ENCODE results near the gene CXCL3.

Gene CXCL3

DNA sequence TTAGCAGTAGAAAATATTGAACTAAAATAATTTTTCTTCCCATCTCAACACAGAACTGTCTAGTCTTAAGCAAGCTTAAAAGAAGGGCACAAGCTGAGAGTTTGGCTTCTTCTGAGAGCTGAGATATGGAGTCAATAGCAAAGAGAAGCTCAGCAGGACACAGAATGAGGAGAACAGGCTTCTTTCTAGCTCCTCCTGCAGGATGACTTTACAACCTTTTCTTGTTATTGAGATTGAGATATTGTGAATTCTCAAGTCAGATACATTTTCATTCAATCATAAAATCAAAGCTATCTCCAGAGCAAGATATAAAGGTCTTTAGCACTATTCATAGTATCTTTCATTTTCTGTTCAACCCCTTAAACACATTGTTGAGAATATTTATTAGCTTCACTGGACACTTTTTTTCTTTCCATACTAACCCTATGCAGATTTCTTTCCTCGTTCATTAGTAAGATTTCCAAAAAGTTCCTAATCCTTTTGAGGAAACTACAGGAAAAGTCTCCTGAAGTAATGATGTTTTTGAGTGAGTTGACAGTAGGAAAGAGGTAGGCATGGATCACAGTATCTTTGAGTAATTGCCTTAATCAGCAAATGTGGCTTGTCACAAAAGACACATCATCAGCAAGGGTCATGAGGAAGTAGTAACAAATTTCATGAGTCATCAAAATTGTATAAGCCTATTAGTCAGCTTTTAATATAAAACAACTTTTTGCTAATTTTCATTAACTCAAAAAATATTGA lies 17.8 kb upstream of the CXCL3 start:
- Histone ChIP-seq H3K27ac (ENCODE audit: low read depth, low read length) (no peak overlapping the region), H3K4me3 (ENCODE audit: low read depth in 1 of 2, low read length in 2 of 2) (no peak overlapping the region)

DNA sequence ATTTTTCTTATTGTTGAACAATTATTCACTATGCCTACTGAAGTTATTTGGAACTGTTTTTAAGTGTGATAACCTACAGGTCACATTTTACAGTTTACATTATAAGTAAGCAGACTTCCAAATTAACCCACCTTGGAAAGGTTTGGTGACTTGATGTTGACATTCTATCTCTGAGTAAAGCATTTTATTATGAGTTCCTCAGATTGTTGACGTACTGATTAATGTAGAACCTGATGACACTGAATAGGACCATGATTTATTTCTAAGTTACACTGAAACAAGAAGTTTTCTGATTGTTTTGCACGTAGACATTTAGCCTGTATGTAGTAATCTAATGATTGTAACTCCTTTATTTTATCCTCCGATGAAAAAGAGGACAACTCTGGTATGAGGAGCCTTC lies 17.0 kb upstream of the CXCL3 start:
- Histone ChIP-seq H3K36me3 (ENCODE audit: control insufficient read depth in 1 of 2, insufficient read depth in 2 of 2, low read length in 2 of 2) (no peaks in the 10 kb centered on the region), H3K9me3 (ENCODE audit: control insufficient read depth in 1 of 2, low read length in 2 of 2) (no peaks in the 10 kb centered on the region), H3K27me3 (ENCODE audit: control insufficient read depth in 1 of 2, insufficient read depth in 2 of 2, low read length in 2 of 2) (no peaks in the 10 kb centered on the region), H3K9ac (ENCODE audit: low read depth in 1 of 2, low read length in 2 of 2) (no peak overlapping the region), H3K4me1 (ENCODE audit: control insufficient read depth in 1 of 2, insufficient read depth in 2 of 2, low read length in 2 of 2) (no peaks in the 10 kb centered on the region), H3K27ac (ENCODE audit: low read depth, low read length) (no peak overlapping the region), H3K4me3 (ENCODE audit: low read depth in 1 of 2, low read length in 2 of 2) (no peak overlapping the region)

More for the DNA sequence above, 17.8 kb upstream of the CXCL3 start:
- Histone ChIP-seq H3K36me3 (ENCODE audit: control insufficient read depth in 1 of 2, insufficient read depth in 2 of 2, low read length in 2 of 2) (no peaks in the 10 kb centered on the region), H3K4me1 (ENCODE audit: control insufficient read depth in 1 of 2, insufficient read depth in 2 of 2, low read length in 2 of 2) (no peaks in the 10 kb centered on the region), H3K9ac (ENCODE audit: low read depth in 1 of 2, low read length in 2 of 2) (no peak overlapping the region), H3K9me3 (ENCODE audit: control insufficient read depth in 1 of 2, low read length in 2 of 2) (no peaks in the 10 kb centered on the region), H3K27me3 (ENCODE audit: control insufficient read depth in 1 of 2, insufficient read depth in 2 of 2, low read length in 2 of 2) (no peaks in the 10 kb centered on the region)

DNA sequence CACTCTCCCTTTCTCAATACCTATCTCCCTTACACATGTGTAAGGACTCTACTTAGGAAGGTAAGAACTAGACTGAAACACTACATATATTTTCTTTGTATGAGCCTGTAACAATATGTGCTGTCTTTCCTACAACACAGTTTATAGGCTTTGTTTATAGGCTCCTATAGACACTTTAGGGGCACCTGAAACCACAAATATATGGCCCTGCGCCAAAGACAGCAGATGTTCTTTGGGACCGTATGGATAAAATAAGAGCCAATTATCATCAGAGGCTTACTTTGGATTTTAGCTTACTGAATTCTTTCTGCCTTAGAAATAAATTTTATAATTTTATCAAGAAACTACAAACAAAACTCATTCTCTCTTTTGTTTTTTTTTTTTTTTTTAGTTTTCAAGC lies 16.6 kb upstream of the CXCL3 start:
- no peaks in the 10 kb centered on the region for H3K9me3 ChIP-seq (ENCODE audit: control insufficient read depth in 1 of 2, low read length in 2 of 2)
- H3K9ac ChIP-seq (ENCODE audit: low read depth in 1 of 2, low read length in 2 of 2), result no peak overlapping the region
- H3K27ac ChIP-seq (ENCODE audit: low read depth, low read length), result no peak overlapping the region
- H3K4me3 ChIP-seq (ENCODE audit: low read depth in 1 of 2, low read length in 2 of 2), result no peak overlapping the region
- H3K36me3 ChIP-seq (ENCODE audit: control insufficient read depth in 1 of 2, insufficient read depth in 2 of 2, low read length in 2 of 2), result no peaks in the 10 kb centered on the region
- H3K4me1 ChIP-seq (ENCODE audit: control insufficient read depth in 1 of 2, insufficient read depth in 2 of 2, low read length in 2 of 2), result no peaks in the 10 kb centered on the region
- no peaks in the 10 kb centered on the region for H3K27me3 ChIP-seq (ENCODE audit: control insufficient read depth in 1 of 2, insufficient read depth in 2 of 2, low read length in 2 of 2)

DNA sequence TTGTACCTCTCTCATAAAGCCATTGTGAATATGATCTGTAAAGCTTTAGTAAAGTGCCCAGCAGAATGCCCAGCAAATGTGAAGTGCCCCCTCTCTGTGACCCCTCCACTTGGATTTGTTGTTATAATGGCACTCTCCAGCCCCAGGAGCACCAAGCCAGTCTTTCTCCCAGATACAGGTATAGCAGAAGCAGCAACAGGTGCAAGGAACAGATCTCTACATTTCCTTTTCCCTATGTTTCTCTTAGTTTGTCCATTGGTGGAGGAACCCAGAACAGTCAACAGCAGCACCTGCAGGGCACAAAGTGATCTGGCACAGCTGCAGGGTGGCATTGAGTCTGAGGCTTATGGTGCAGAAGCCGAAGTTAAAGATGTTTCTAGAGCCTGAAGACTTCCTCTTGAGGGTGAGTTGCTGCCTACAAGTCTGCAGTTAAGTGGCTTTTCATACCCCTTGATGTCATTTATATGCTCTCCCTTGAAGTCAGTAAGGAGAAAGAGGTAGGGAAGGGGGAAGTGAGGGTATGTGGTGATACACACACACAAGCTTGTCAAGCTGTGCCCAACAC lies 16.1 kb upstream of the CXCL3 start:
- H3K4me1 ChIP-seq (ENCODE audit: control insufficient read depth in 1 of 2, insufficient read depth in 2 of 2, low read length in 2 of 2), result no peaks in the 10 kb centered on the region
- no peaks in the 10 kb centered on the region for H3K9me3 ChIP-seq (ENCODE audit: control insufficient read depth in 1 of 2, low read length in 2 of 2)
- H3K27me3 ChIP-seq (ENCODE audit: control insufficient read depth in 1 of 2, insufficient read depth in 2 of 2, low read length in 2 of 2), result no peaks in the 10 kb centered on the region
- no peaks in the 10 kb centered on the region for H3K36me3 ChIP-seq (ENCODE audit: control insufficient read depth in 1 of 2, insufficient read depth in 2 of 2, low read length in 2 of 2)
- no peak overlapping the region for H3K27ac ChIP-seq (ENCODE audit: low read depth, low read length)
- H3K9ac ChIP-seq (ENCODE audit: low read depth in 1 of 2, low read length in 2 of 2), result no peak overlapping the region
- no peak overlapping the region for H3K4me3 ChIP-seq (ENCODE audit: low read depth in 1 of 2, low read length in 2 of 2)

DNA sequence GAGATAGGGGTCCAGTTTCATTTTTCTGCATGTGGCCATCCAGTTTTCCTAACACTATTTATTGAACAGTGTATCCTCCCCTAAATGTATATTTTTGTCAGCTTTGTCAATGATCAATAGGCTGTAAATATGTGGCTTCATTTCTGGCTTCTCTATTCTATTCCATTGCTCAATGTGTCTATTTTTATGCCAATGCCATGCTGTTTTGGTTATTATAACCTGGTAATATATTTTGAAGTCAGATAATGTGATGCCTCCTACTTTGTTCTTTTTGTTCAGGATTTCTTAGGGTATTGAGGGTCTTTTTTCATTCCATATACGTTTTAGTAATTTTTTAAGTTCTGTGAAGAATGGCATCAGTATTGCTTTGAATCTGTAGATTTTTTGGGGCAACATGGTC lies 8.7 kb upstream of the CXCL3 start:
- H3K9me3 ChIP-seq (ENCODE audit: control insufficient read depth in 1 of 2, low read length in 2 of 2), result no peaks in the 10 kb centered on the region
- no peaks in the 10 kb centered on the region for H3K27me3 ChIP-seq (ENCODE audit: control insufficient read depth in 1 of 2, insufficient read depth in 2 of 2, low read length in 2 of 2)
- peaks cover 0 to 4% of the 10 kb centered on the region in 2 donors for H3K4me1 ChIP-seq (ENCODE audit: control insufficient read depth in 1 of 2, insufficient read depth in 2 of 2, low read length in 2 of 2)
- H3K27ac ChIP-seq (ENCODE audit: low read depth, low read length), result no peak overlapping the region
- H3K36me3 ChIP-seq (ENCODE audit: control insufficient read depth in 1 of 2, insufficient read depth in 2 of 2, low read length in 2 of 2), result no peaks in the 10 kb centered on the region
- no peak overlapping the region for H3K4me3 ChIP-seq (ENCODE audit: low read depth in 1 of 2, low read length in 2 of 2)
- H3K9ac ChIP-seq (ENCODE audit: low read depth in 1 of 2, low read length in 2 of 2), result no peak overlapping the region

DNA sequence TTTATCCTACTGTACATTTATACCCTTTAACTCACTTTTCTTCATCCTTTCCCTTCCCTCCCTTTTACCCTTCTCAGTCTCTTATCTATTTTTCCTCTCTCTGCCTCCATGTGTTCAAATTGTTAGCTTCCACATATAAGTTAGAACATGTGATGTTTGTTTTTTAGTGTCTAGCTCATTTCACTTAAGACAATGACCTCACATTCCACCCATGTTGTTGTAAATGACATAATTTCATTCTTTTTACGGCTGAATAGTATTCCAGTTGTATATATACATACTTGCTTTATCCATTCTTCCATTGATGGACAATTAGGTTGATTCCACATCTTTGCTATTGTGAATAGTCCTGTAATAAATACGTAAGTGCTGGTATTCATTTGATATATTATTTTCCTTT lies 7.3 kb upstream of the CXCL3 start:
- H3K27ac ChIP-seq (ENCODE audit: low read depth, low read length), result no peak overlapping the region

DNA sequence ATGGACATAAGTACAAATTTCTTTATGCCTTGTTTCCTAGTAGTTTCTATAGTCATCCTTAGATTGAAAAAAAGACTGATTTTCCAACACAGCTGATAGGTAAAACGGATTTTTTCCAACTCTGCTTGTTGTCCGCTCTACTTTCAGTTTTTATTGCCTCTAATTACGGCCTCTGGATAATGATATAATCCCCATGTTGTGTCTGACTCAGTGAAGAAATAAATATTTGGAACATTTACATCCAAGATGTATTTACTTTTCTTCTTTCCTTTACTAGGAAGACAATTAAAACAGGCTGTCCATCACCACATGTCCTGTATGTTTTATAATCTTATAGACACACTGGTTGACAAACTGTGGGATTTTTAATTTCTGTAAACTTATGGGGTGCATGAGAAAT lies 6.8 kb upstream of the CXCL3 start:
- Histone ChIP-seq H3K27me3 (ENCODE audit: control insufficient read depth in 1 of 2, insufficient read depth in 2 of 2, low read length in 2 of 2) (no peaks in the 10 kb centered on the region), H3K4me1 (ENCODE audit: control insufficient read depth in 1 of 2, insufficient read depth in 2 of 2, low read length in 2 of 2) (peaks cover 0 to 4% of the 10 kb centered on the region in 2 donors), H3K9ac (ENCODE audit: low read depth in 1 of 2, low read length in 2 of 2) (no peak overlapping the region), H3K4me3 (ENCODE audit: low read depth in 1 of 2, low read length in 2 of 2) (no peak overlapping the region), H3K27ac (ENCODE audit: low read depth, low read length) (no peak overlapping the region), H3K36me3 (ENCODE audit: control insufficient read depth in 1 of 2, insufficient read depth in 2 of 2, low read length in 2 of 2) (no peaks in the 10 kb centered on the region), H3K9me3 (ENCODE audit: control insufficient read depth in 1 of 2, low read length in 2 of 2) (no peaks in the 10 kb centered on the region)

More for the DNA sequence above, 7.3 kb upstream of the CXCL3 start:
- H3K9me3 ChIP-seq (ENCODE audit: control insufficient read depth in 1 of 2, low read length in 2 of 2), result no peaks in the 10 kb centered on the region
- no peak overlapping the region for H3K4me3 ChIP-seq (ENCODE audit: low read depth in 1 of 2, low read length in 2 of 2)
- H3K36me3 ChIP-seq (ENCODE audit: control insufficient read depth in 1 of 2, insufficient read depth in 2 of 2, low read length in 2 of 2), result no peaks in the 10 kb centered on the region
- peaks cover 0 to 4% of the 10 kb centered on the region in 2 donors for H3K4me1 ChIP-seq (ENCODE audit: control insufficient read depth in 1 of 2, insufficient read depth in 2 of 2, low read length in 2 of 2)
- H3K27me3 ChIP-seq (ENCODE audit: control insufficient read depth in 1 of 2, insufficient read depth in 2 of 2, low read length in 2 of 2), result no peaks in the 10 kb centered on the region
- no peak overlapping the region for H3K9ac ChIP-seq (ENCODE audit: low read depth in 1 of 2, low read length in 2 of 2)

DNA sequence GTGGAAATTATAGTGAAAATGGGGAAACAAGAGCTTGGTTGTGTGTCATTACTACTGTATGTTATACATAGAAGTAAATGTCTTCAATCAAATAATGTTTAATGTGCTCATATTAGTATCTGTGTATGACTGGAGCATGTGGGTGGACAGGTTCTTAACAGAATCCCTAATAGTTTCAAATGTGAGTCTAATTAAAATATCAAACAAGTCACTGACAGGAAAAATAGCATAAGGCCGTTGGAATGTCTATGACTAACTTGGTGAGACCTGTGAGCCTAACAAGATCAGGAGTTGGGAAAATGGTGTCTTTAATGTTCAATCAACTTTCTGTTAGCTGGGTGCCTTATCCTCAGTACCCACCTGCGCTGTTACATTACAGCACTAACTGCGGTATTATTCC lies 6.2 kb upstream of the CXCL3 start:
- no peak overlapping the region for H3K4me3 ChIP-seq (ENCODE audit: low read depth in 1 of 2, low read length in 2 of 2)
- peaks cover 0 to 4% of the 10 kb centered on the region in 2 donors for H3K4me1 ChIP-seq (ENCODE audit: control insufficient read depth in 1 of 2, insufficient read depth in 2 of 2, low read length in 2 of 2)
- no peak overlapping the region for H3K27ac ChIP-seq (ENCODE audit: low read depth, low read length)
- H3K36me3 ChIP-seq (ENCODE audit: control insufficient read depth in 1 of 2, insufficient read depth in 2 of 2, low read length in 2 of 2), result no peaks in the 10 kb centered on the region
- H3K9me3 ChIP-seq (ENCODE audit: control insufficient read depth in 1 of 2, low read length in 2 of 2), result no peaks in the 10 kb centered on the region
- H3K9ac ChIP-seq (ENCODE audit: low read depth in 1 of 2, low read length in 2 of 2), result no peak overlapping the region
- no peaks in the 10 kb centered on the region for H3K27me3 ChIP-seq (ENCODE audit: control insufficient read depth in 1 of 2, insufficient read depth in 2 of 2, low read length in 2 of 2)

DNA sequence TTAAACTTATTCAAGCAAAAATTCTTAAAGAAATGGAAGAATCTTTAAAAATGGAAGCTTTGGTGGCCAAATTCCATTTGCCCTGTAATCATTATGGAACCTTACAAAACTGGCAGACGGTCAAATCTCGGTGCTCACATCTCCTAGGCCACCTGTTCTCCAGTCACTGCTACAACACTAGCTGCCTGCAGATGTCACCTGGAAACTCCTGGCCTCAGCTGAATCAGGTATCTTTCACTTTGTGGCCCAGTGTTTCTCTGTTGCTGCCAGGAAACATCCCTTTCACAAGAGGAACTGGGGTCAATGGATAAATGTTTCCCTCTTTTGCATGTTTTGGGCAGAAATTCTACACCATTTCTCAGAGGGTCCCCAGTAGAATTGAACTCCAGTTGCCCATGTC lies 4.2 kb upstream of the CXCL3 start:
- no peaks in the 10 kb centered on the region for H3K36me3 ChIP-seq (ENCODE audit: control insufficient read depth in 1 of 2, insufficient read depth in 2 of 2, low read length in 2 of 2)
- H3K9ac ChIP-seq (ENCODE audit: low read depth in 1 of 2, low read length in 2 of 2), result no peak overlapping the region

DNA sequence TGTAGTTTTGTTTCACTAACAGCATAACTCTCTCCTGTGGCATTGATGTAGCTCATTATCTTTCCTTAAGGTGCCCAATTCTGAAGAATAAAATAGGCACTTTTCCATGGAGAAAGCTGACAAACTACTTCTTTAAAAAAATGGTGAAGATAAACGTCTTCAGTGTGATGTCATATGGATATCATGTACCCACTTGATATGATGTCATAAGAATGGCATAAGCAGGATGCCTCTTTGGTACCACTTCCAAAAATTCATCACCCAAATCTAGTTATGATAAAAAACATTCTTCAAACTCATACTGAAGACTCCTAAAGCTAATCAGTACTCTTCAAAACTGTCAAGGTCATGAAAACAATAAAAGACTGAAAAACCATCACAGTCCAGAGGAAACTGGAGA lies 2.9 kb upstream of the CXCL3 start:
- H3K9ac ChIP-seq (ENCODE audit: low read depth in 1 of 2, low read length in 2 of 2), result no peak overlapping the region
- no peaks in the 10 kb centered on the region for H3K9me3 ChIP-seq (ENCODE audit: control insufficient read depth in 1 of 2, low read length in 2 of 2)
- H3K4me1 ChIP-seq (ENCODE audit: control insufficient read depth in 1 of 2, insufficient read depth in 2 of 2, low read length in 2 of 2), result peaks cover 3 to 20% of the 10 kb centered on the region in 2 donors
- H3K4me3 ChIP-seq (ENCODE audit: low read depth in 1 of 2, low read length in 2 of 2), result no peak overlapping the region
- no peaks in the 10 kb centered on the region for H3K27me3 ChIP-seq (ENCODE audit: control insufficient read depth in 1 of 2, insufficient read depth in 2 of 2, low read length in 2 of 2)
- no peak overlapping the region for H3K27ac ChIP-seq (ENCODE audit: low read depth, low read length)
- no peaks in the 10 kb centered on the region for H3K36me3 ChIP-seq (ENCODE audit: control insufficient read depth in 1 of 2, insufficient read depth in 2 of 2, low read length in 2 of 2)

More for the DNA sequence above, 4.2 kb upstream of the CXCL3 start:
- Histone ChIP-seq H3K27me3 (ENCODE audit: control insufficient read depth in 1 of 2, insufficient read depth in 2 of 2, low read length in 2 of 2) (no peaks in the 10 kb centered on the region), H3K4me1 (ENCODE audit: control insufficient read depth in 1 of 2, insufficient read depth in 2 of 2, low read length in 2 of 2) (peaks cover 0 to 13% of the 10 kb centered on the region in 2 donors), H3K4me3 (ENCODE audit: low read depth in 1 of 2, low read length in 2 of 2) (no peak overlapping the region), H3K9me3 (ENCODE audit: control insufficient read depth in 1 of 2, low read length in 2 of 2) (no peaks in the 10 kb centered on the region), H3K27ac (ENCODE audit: low read depth, low read length) (no peak overlapping the region)
